ENCODE measurements around the gene FOXP1. TPM values are rescaled to one million over a fixed set of nuclear protein-coding genes. Genes with fewer than 3 reads are reported as not detected.

FOXP1 gene
- total RNA-seq, 1 experiment from 2014 or later: 75.3 TPM

DNA sequence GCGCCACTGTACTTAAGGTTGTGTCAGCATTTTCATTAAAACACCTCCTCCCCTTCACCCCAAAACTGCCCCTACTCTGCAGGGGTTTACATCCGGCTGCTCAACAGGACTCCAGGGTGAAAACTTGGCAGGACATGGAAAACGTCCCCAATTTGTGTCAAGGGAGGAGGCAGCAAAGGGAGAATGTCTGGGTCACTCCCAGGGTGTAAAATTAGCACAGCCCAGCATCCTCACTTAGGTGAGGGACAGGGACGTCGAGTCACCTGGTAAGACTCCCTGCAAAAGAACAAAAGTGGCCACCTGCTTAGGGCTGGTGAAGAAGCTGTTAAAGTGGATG lies 532.3 kb downstream of the FOXP1 start:
- H3K4me2 ChIP-seq (ENCODE audit: insufficient read depth, insufficient read length, low read length): no peak overlapping the region
- no peaks in the 10 kb centered on the region for H3K27me3 ChIP-seq (ENCODE audit: insufficient read depth, low read length)
- no peak overlapping the region for H4K91ac ChIP-seq (ENCODE audit: insufficient read length, low read depth, low read length)
- H3T11ph ChIP-seq (ENCODE audit: low read length): no peak overlapping the region
- H3K14ac ChIP-seq (ENCODE audit: insufficient read depth, low read length): no peak overlapping the region
- no peaks in the 10 kb centered on the region for H3K9me3 ChIP-seq (ENCODE audit: control insufficient read depth, low read depth, low read length)
- no peak for DNase-seq
- no peak overlapping the region for H3K18ac ChIP-seq (ENCODE audit: insufficient read length, low read depth, low read length)
- no peak overlapping the region for H2AK5ac ChIP-seq (ENCODE audit: insufficient read length, low read length)
- no peak for TF ChIP-seq CTCF (conservative IDR thresholded peaks at IDR 0.05)
- Mint-ChIP-seq H3K27me3 (ENCODE audit: low read depth) (no peaks in the 10 kb centered on the region), H3K4me1 (peaks cover 91 to 92% of the 10 kb centered on the region in 2 experiments), H3K36me3 (ENCODE audit: insufficient read depth in 1 of 3, low read depth in 3 of 3) (peaks cover 0 to 13% (median 10%) of the 10 kb centered on the region in 3 experiments; a peak in 4 of 7 replicates), H3K4me3 (peak overlapping the region in 1 of 2 experiments; percentile 45; a peak in 2 of 5 replicates), H3K9me3 (no peaks in the 10 kb centered on the region; a peak in 1 of 5 replicates), H3K27ac (peak overlapping the region in 2 of 3 experiments; percentile 24 to 25; a peak in 3 of 7 replicates)
- H2BK12ac ChIP-seq (ENCODE audit: insufficient read length, low read depth, low read length): no peak overlapping the region
- H2BK120ac ChIP-seq (ENCODE audit: low read depth, low read length, poor library complexity, severe bottlenecking): no peak overlapping the region
- no peak overlapping the region for H4K8ac ChIP-seq (replicated peaks; ENCODE audit: insufficient read length, low read depth, low read length)
- peaks cover 34% of the 10 kb centered on the region for H3K4me1 ChIP-seq (ENCODE audit: insufficient read depth, low read length)
- H3K4ac ChIP-seq (ENCODE audit: low read depth, low read length): no peak overlapping the region
- H2BK20ac ChIP-seq (ENCODE audit: low read depth, low read length, poor library complexity, severe bottlenecking): no peak overlapping the region
- H3K9ac ChIP-seq (ENCODE audit: extremely low read depth, insufficient read length, low read length): no peak overlapping the region
- H3K23me2 ChIP-seq (ENCODE audit: insufficient read length, low read depth, low read length, poor library complexity, severe bottlenecking): no peaks in the 10 kb centered on the region
- H3K79me1 ChIP-seq (ENCODE audit: insufficient read depth, low read depth, low read length, poor library complexity, severe bottlenecking): no peaks in the 10 kb centered on the region
- no peak overlapping the region for H4K5ac ChIP-seq (ENCODE audit: insufficient read length, low read depth, low read length)
- H2BK5ac ChIP-seq (ENCODE audit: insufficient read length, low read length): no peak overlapping the region
- no peak overlapping the region for H3K56ac ChIP-seq (ENCODE audit: insufficient read length, low read depth, low read length)
- H3K27ac ChIP-seq (ENCODE audit: insufficient read length, low read depth, low read length): no peak overlapping the region
- H3K79me2 ChIP-seq (ENCODE audit: insufficient read depth, low read length): no peaks in the 10 kb centered on the region
- H3K23ac ChIP-seq (ENCODE audit: insufficient read length, low read depth, low read length): no peak overlapping the region
- WGBS (ENCODE audit: extremely low coverage, insufficient read length, low lambda C conversion rate): no CpG with 5 or more reads among the region's 5 CpGs
- no peak overlapping the region for H2BK15ac ChIP-seq (ENCODE audit: low read depth, low read length)
- no peaks in the 10 kb centered on the region for H4K20me1 ChIP-seq (ENCODE audit: control insufficient read depth, insufficient read depth, insufficient read length)
- H2AFZ ChIP-seq (ENCODE audit: low read length): no peak overlapping the region

All from H9 (cell line).